Gastroesophageal sphincter (tissue), 3 donors: ENCODE results near the gene KXD1.

Experiments
- EP300 ChIP-seq: sonication (generic); formaldehyde crosslinking; IDR thresholded peaks from one replicate; pipeline ENCODE4 v1.6.1; 2017; ENCODE audit warnings: antibody characterized with exemption, mild to moderate bottlenecking
- POLR2A ChIP-seq, 2 donors: fragments of 450-650 bp; IDR thresholded peaks; one replicate each; pipeline ENCODE4 v1.6.1; 2017; ENCODE audit warnings: antibody characterized with exemption in 2 of 2, mild to moderate bottlenecking in 2 of 2, moderate library complexity in 1 of 2
- POLR2AphosphoS5 ChIP-seq: sonication (generic); formaldehyde crosslinking; IDR thresholded peaks from one replicate; pipeline ENCODE4 v1.6.1; 2017; ENCODE audit warnings: antibody characterized with exemption
- TF ChIP-seq, protein P1 (sequence below), 4 experiments: fragments of 200-600 bp in 2 of 4; fragments of 450-650 bp in 2 of 4; sonication (generic) in 1 of 4; IDR thresholded peaks; one replicate each; pipeline ENCODE4 v1.5.1; 2017 to 2019; ENCODE audit warnings: antibody characterized with exemption in 4 of 4, mild to moderate bottlenecking in 2 of 4, moderate library complexity in 2 of 4

DNA sequence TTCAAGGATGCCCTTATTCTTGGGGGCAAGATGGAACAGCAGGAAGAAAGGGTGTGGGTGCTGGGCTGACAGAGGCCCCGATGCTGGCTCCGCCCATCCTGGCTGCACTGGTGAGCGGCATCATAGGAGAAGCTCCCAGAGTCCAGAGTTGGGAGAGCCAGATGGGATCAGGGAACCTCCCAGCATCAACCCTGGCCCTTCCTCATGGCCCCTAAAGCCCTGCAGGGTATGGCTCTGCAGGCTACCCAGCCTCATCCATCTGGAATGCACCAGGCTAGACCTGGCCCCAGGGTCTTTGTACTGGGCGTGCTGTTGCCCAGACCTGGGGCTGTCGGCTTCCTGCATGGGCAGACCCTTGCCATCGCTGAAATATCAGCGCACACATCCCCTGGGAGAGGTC is 27.9 kb upstream of the KXD1 start:
- TF ChIP-seq, protein P1, sequence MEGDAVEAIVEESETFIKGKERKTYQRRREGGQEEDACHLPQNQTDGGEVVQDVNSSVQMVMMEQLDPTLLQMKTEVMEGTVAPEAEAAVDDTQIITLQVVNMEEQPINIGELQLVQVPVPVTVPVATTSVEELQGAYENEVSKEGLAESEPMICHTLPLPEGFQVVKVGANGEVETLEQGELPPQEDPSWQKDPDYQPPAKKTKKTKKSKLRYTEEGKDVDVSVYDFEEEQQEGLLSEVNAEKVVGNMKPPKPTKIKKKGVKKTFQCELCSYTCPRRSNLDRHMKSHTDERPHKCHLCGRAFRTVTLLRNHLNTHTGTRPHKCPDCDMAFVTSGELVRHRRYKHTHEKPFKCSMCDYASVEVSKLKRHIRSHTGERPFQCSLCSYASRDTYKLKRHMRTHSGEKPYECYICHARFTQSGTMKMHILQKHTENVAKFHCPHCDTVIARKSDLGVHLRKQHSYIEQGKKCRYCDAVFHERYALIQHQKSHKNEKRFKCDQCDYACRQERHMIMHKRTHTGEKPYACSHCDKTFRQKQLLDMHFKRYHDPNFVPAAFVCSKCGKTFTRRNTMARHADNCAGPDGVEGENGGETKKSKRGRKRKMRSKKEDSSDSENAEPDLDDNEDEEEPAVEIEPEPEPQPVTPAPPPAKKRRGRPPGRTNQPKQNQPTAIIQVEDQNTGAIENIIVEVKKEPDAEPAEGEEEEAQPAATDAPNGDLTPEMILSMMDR (IDR thresholded peaks at IDR 0.05): no peak
- no peak for TF ChIP-seq POLR2A (IDR thresholded peaks at IDR 0.05)
- no peak for TF ChIP-seq EP300
- no peak for TF ChIP-seq POLR2AphosphoS5
